ENCODE results near the gene SDC3. TPM values are rescaled to one million over a fixed set of nuclear protein-coding genes. Genes with fewer than 3 reads are reported as not detected.

Gene SDC3
- total RNA-seq, 1 experiment from 2014 or later: 32.3 TPM

GRCh38 chr1:30889511-30889910 is 19.0 kb downstream of the SDC3 start:
- no peaks in the 10 kb centered on the region for H3K9me3 Mint-ChIP-seq
- H3K4me1 Mint-ChIP-seq: peaks cover 21% of the 10 kb centered on the region
- TF ChIP-seq ERG (CRISPR knock-in tag; IDR thresholded peaks at IDR 0.05) (no peak), NFE2L1 (CRISPR knock-in tag; IDR thresholded peaks at IDR 0.05) (no peak), ZBTB21 (CRISPR knock-in tag; IDR thresholded peaks at IDR 0.05; ENCODE audit: borderline replicate concordance) (no peak), CREB1 (CRISPR knock-in tag; IDR thresholded peaks at IDR 0.05) (no peak), ZNF281 (CRISPR knock-in tag; IDR thresholded peaks at IDR 0.05) (no peak), ATF6 (CRISPR knock-in tag; IDR thresholded peaks at IDR 0.05) (no peak), NFYB (CRISPR knock-in tag; conservative IDR thresholded peaks at IDR 0.05; ENCODE audit: low read depth) (no peak)
- no peak overlapping the region for H3K4me3 Mint-ChIP-seq
- DNase-seq (ENCODE audit: low spot score): no peak
- H3K27me3 Mint-ChIP-seq (ENCODE audit: low read depth): no peaks in the 10 kb centered on the region
- no peaks in the 10 kb centered on the region for H3K36me3 Mint-ChIP-seq
- no peak overlapping the region for H3K27ac Mint-ChIP-seq
- ChIA-PET POLR2A (no interaction called here), CTCF (interaction anchor here (1.1 kb wide), 1 partner anchor 22 kb away, joined by 4 read pairs; no protein-coding TSS in a partner anchor)
- no peak for ATAC-seq

- no peak overlapping the region for H3K27ac Mint-ChIP-seq
- H3K27me3 Mint-ChIP-seq (ENCODE audit: low read depth): no peaks in the 10 kb centered on the region
- H3K36me3 Mint-ChIP-seq: no peaks in the 10 kb centered on the region
- peaks cover 25% of the 10 kb centered on the region for H3K4me1 Mint-ChIP-seq
- H3K4me3 Mint-ChIP-seq: no peak overlapping the region
- CTCF ChIA-PET: interaction anchor here (0.6 to 1.1 kb wide), 3 partner anchors 22 to 293 kb away, joined by 4 read pairs; no protein-coding TSS in a partner anchor
- ATAC-seq (no peak), DNase-seq (ENCODE audit: low spot score) (no peak)
- POLR2A ChIA-PET: no interaction called here
- no peaks in the 10 kb centered on the region for H3K9me3 Mint-ChIP-seq
- TF ChIP-seq NR2C2 (CRISPR knock-in tag; IDR thresholded peaks at IDR 0.05) (no peak), CBFB (CRISPR knock-in tag; IDR thresholded peaks at IDR 0.05; ENCODE audit: low read depth) (no peak), MXD4 (CRISPR knock-in tag; IDR thresholded peaks at IDR 0.05; ENCODE audit: borderline replicate concordance) (no peak), ZNF317 (CRISPR knock-in tag; IDR thresholded peaks at IDR 0.05; ENCODE audit: borderline replicate concordance, low read depth) (no peak), FOXP1 (CRISPR knock-in tag; IDR thresholded peaks at IDR 0.05; ENCODE audit: borderline replicate concordance) (no peak), ATF6 (CRISPR knock-in tag; IDR thresholded peaks at IDR 0.05) (no peak), SOX15 (CRISPR knock-in tag; IDR thresholded peaks at IDR 0.05) (no peak), ZSCAN18 (CRISPR knock-in tag; IDR thresholded peaks at IDR 0.05) (no peak), GRHL2 (CRISPR knock-in tag; IDR thresholded peaks at IDR 0.05; ENCODE audit: insufficient replicate concordance, severe bottlenecking) (no peak), ZNF263 (CRISPR knock-in tag; IDR thresholded peaks at IDR 0.05; ENCODE audit: low read depth) (no peak), ZNF671 (CRISPR knock-in tag; IDR thresholded peaks at IDR 0.05) (no peak), ZNF532 (CRISPR knock-in tag; IDR thresholded peaks at IDR 0.05; ENCODE audit: borderline replicate concordance) (no peak), FOXJ3 (CRISPR knock-in tag; IDR thresholded peaks at IDR 0.05; ENCODE audit: borderline replicate concordance) (no peak), ATF2 (CRISPR knock-in tag; IDR thresholded peaks at IDR 0.05; ENCODE audit: borderline replicate concordance, low read depth) (no peak)
Measured at GRCh38 chr1:30888975-30889374, 19.6 kb downstream of the SDC3 start.

Data from WTC11 (cell line).